IPS-18c (cell line): ENCODE measurements around the gene IL17RE.
"Not testable (repeated sequence)": the region's sequence is repeated elsewhere in the genome, so short reads cannot be mapped to it uniquely, and the experiment has no call there.

Experiments
- H3K4me3 ChIP-seq: 2 replicates; pipeline ENCODE4 v1.7.0; 2013; ENCODE audit warnings: low read depth, mild to moderate bottlenecking, low read length, moderate library complexity; ENCODE audit not compliant: insufficient read depth
- H3K9me3 ChIP-seq: one replicate; pipeline ENCODE4 v1.6.1; 2013; ENCODE audit warnings: mild to moderate bottlenecking, low read length, moderate library complexity; ENCODE audit not compliant: control insufficient read depth, insufficient read depth

The IL17RE gene

GRCh38 chr3:9902372-9903237 lies at the start of gene IL17RE:
Gene IL17RE, plus strand, starts transcription at chr3:9902848. Its CDS starts 85 bp downstream, at chr3:9902933.
- Histone ChIP-seq H3K9me3 (no peaks in the 10 kb centered on the region), H3K4me3 (peak within 1 kb of the TSS; percentile 15; the same call in 1 of the 2 replicates)

GRCh38 chr3:9854291-9854940 lies 48.2 kb upstream of the IL17RE start:
- not testable (repeated sequence) for H3K4me3 ChIP-seq, H3K9me3 ChIP-seq

- no peaks in the 10 kb centered on the region for H3K9me3 ChIP-seq
- H3K4me3 ChIP-seq: no peak overlapping the region
These were observed 47.1 kb upstream of the IL17RE start for GRCh38 chr3:9855594-9855993.

GRCh38 chr3:9859530-9860025 lies 43.1 kb upstream of the IL17RE start:
- no peak overlapping the region for H3K4me3 ChIP-seq

GRCh38 chr3:9861201-9861600 lies 41.4 kb upstream of the IL17RE start:
- Histone ChIP-seq H3K4me3 (no peak overlapping the region), H3K9me3 (no peaks in the 10 kb centered on the region)

More at GRCh38 chr3:9859530-9860025, 43.1 kb upstream of the IL17RE start:
- H3K9me3 ChIP-seq: no peaks in the 10 kb centered on the region

- Histone ChIP-seq H3K9me3 (no peaks in the 10 kb centered on the region), H3K4me3 (no peak overlapping the region)
These were observed 41.0 kb upstream of the IL17RE start for GRCh38 chr3:9861626-9862130.

- no peaks in the 10 kb centered on the region for H3K9me3 ChIP-seq
- H3K4me3 ChIP-seq: peak overlapping the region; percentile 39; the same call in 1 of the 2 replicates
These were observed 40.1 kb upstream of the IL17RE start for GRCh38 chr3:9862391-9863057.

- no peaks in the 10 kb centered on the region for H3K9me3 ChIP-seq
- no peak overlapping the region for H3K4me3 ChIP-seq
These were observed 39.4 kb upstream of the IL17RE start for GRCh38 chr3:9863058-9863772.

GRCh38 chr3:9864200-9864927 lies 38.3 kb upstream of the IL17RE start:
- Histone ChIP-seq H3K9me3 (no peaks in the 10 kb centered on the region), H3K4me3 (no peak overlapping the region)

- H3K4me3 ChIP-seq: not testable (repeated sequence)
These were observed 37.5 kb upstream of the IL17RE start for GRCh38 chr3:9865125-9865637.

GRCh38 chr3:9866639-9867038 lies 36.0 kb upstream of the IL17RE start:
- Histone ChIP-seq H3K9me3 (no peaks in the 10 kb centered on the region), H3K4me3 (no peak overlapping the region)

More at GRCh38 chr3:9865125-9865637, 37.5 kb upstream of the IL17RE start:
- H3K9me3 ChIP-seq: not testable (repeated sequence)

GRCh38 chr3:9867106-9867505 lies 35.5 kb upstream of the IL17RE start:
- no peaks in the 10 kb centered on the region for H3K9me3 ChIP-seq
- H3K4me3 ChIP-seq: no peak overlapping the region

- H3K9me3 ChIP-seq: no peaks in the 10 kb centered on the region
- no peak overlapping the region for H3K4me3 ChIP-seq
These were observed 32.7 kb upstream of the IL17RE start for GRCh38 chr3:9869955-9870354.

- H3K4me3 ChIP-seq: no peak overlapping the region
These were observed 31.7 kb upstream of the IL17RE start for GRCh38 chr3:9870978-9871377.

GRCh38 chr3:9872067-9872466 lies 30.6 kb upstream of the IL17RE start:
- not testable (repeated sequence) for H3K9me3 ChIP-seq, H3K4me3 ChIP-seq

More at GRCh38 chr3:9870978-9871377, 31.7 kb upstream of the IL17RE start:
- H3K9me3 ChIP-seq: no peaks in the 10 kb centered on the region

- no peaks in the 10 kb centered on the region for H3K9me3 ChIP-seq
These were observed 27.2 kb upstream of the IL17RE start for GRCh38 chr3:9875448-9875847.

More at GRCh38 chr3:9875448-9875847, 27.2 kb upstream of the IL17RE start:
- H3K4me3 ChIP-seq: no peak overlapping the region
